NCI-H146 (cell line): Measurements from ENCODE around the gene PIF1.

Source experiments
- DNase-seq: peaks from one replicate; lab custom pipeline; 2025; lab: John Stamatoyannopoulos, UW

The PIF1 gene, protein sequence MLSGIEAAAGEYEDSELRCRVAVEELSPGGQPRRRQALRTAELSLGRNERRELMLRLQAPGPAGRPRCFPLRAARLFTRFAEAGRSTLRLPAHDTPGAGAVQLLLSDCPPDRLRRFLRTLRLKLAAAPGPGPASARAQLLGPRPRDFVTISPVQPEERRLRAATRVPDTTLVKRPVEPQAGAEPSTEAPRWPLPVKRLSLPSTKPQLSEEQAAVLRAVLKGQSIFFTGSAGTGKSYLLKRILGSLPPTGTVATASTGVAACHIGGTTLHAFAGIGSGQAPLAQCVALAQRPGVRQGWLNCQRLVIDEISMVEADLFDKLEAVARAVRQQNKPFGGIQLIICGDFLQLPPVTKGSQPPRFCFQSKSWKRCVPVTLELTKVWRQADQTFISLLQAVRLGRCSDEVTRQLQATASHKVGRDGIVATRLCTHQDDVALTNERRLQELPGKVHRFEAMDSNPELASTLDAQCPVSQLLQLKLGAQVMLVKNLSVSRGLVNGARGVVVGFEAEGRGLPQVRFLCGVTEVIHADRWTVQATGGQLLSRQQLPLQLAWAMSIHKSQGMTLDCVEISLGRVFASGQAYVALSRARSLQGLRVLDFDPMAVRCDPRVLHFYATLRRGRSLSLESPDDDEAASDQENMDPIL

GRCh38 chr15:64825431-64826294 is at the start of gene PIF1:
PIF1 (minus strand) TSS chr15:64825647; CDS start chr15:64824335, 1,312 bp downstream.
- DNase-seq: peak; percentile 96

- no peak for DNase-seq
Observed at GRCh38 chr15:64870353-64870752, 44.9 kb upstream of the PIF1 start.

DNA sequence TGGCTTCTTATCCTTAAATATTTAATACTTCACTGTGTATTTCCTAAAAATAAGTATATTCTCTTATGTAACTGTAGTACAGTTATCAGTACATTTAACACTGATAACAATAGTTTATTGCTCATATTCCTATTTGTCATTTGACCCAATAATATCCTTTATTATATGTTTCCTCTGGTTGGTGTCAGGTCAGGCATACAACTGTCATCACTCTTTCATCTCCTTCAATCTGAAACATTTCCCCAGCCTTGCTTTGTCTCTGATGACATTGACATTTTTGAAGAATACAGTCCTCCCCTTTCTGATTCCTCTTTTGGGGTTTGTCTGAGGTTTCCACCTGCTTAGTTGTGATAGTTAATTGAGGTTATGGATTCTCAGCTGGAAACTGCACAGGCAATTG is 44.1 kb upstream of the PIF1 start:
- DNase-seq: no peak

DNA sequence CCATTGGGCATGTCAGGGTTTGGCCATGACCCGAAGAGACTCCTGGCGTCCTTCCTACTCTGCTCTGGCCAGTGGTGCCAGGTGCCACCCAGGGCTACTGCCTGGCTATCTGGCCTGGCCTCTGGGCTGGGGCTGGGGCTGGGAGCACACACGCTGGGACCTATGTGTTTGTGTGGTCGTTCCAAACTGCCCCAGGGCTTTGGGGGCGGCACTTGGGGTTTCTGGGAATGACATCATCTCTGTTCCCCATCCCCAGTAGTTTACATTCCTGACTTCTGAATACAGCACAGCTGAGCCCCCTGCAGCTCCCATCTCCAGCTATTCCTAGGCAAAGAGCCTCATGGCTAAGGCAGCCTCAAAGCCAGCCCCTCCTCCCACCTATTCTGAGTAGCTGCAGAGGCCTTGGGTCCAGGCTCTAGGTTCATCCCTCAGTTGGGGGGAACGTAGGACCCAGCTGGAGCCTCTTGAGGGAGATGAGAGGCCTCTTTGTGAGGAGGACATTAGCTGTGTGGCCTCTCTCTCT is 40.6 kb upstream of the PIF1 start:
- DNase-seq: no peak

DNA sequence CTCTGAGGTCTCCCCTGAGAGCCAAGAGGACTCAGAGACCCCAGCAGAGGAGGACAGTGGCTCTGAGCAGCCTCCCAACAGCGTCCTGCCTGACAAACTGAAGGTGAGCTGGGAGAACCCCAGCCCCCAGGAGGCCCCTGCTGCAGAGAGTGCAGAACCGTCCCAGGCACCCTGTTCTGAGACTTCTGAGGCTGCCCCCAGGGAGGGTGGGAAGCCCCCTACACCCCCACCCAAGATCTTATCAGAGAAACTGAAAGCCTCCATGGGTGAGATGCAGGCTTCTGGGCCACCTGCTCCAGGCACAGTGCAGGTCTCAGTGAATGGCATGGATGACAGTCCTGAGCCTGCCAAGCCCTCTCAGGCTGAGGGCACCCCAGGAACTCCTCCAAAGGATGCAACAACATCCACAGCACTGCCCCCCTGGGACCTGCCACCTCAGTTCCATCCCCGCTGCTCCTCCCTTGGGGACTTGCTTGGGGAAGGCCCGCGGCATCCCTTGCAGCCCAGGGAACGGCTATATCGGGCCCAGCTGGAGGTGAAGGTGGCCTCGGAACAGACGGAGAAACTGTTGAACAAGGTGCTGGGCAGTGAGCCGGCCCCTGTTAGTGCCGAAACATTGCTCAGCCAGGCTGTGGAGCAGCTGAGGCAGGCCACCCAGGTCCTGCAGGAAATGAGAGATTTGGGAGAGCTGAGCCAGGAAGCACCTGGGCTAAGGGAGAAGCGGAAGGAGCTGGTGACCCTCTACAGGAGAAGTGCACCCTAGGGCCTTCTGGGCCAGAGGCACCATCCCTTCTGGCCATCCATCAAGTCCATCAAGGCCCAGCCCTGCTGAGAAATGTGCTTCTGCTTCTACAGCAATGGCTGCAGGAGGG is 39.9 kb upstream of the PIF1 start:
- DNase-seq: no peak

DNA sequence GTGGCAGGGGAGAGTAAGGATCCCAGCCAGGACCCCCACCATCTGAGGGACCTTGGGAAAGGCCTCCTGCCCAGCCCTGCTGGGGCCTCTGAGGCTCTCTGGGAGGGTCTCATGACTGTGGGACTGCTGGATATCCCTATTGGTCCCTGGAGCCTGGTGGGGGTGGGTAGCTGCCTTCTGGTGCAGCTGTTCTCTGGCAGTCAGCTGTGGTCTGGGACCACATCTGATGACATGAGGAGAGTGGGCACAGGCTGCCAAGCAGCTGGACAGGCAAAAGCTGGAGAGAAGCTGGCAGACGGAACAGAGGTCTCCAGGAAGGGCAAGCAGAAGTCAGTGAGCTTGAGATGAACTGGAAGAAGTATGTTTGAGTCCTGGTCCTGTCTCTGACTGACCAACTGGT is 38.6 kb upstream of the PIF1 start:
- no peak for DNase-seq

GRCh38 chr15:64862408-64862807 is 37.0 kb upstream of the PIF1 start:
- DNase-seq: no peak

GRCh38 chr15:64861960-64862359 is 36.5 kb upstream of the PIF1 start:
- no peak for DNase-seq

- no peak for DNase-seq
Observed at GRCh38 chr15:64861331-64861730, 35.9 kb upstream of the PIF1 start.

- no peak for DNase-seq
Observed at GRCh38 chr15:64859226-64859625, 33.8 kb upstream of the PIF1 start.

DNA sequence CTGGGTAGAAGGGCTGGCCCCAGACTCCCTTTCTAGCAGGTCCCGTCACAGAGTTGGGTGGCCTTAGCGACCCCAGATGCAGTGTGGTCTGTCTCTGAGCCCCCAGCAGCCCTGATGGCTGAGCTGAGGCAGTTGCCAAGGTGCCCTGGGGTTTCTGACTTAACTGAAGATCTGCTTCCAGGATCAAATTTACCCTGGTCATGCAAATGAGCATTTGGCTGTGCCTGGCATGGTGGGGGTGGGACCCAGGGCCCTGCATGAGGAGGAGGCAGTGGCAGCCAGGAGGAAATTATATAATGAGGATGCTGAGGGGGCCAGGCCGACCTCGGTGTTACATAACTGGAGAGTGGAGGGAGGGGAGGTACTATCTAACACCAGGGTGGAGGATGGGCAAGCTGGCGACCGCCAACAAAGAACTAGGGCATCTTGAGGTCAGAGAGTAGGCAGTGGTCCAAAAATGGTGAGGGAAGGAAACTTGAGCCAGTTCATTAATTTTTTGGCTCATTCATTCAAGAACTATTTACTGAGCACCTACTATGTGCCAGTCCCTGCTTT is 32.7 kb upstream of the PIF1 start:
- DNase-seq: no peak

DNA sequence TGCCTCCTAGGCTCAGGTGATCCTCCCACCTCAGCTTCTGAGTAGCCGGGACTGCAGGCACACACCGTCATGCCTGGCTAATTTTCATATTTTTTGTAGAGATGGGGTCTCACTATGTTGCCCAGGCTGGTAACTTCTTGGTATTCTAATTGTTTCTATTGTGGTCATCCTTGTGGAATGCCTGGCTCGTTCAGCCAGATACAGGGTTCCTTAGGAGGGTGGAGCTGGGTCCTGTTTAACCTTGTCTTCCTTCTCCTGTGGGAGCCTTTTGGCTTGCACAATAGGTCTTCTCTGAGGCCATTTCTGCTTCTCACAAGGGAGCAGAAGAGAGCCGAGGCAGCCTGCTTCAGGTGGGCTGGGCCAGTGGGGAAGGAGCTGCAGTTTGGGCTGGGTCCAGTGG is 32.0 kb upstream of the PIF1 start:
- DNase-seq: no peak

GRCh38 chr15:64856429-64857145 is 31.1 kb upstream of the PIF1 start:
- no peak for DNase-seq

DNA sequence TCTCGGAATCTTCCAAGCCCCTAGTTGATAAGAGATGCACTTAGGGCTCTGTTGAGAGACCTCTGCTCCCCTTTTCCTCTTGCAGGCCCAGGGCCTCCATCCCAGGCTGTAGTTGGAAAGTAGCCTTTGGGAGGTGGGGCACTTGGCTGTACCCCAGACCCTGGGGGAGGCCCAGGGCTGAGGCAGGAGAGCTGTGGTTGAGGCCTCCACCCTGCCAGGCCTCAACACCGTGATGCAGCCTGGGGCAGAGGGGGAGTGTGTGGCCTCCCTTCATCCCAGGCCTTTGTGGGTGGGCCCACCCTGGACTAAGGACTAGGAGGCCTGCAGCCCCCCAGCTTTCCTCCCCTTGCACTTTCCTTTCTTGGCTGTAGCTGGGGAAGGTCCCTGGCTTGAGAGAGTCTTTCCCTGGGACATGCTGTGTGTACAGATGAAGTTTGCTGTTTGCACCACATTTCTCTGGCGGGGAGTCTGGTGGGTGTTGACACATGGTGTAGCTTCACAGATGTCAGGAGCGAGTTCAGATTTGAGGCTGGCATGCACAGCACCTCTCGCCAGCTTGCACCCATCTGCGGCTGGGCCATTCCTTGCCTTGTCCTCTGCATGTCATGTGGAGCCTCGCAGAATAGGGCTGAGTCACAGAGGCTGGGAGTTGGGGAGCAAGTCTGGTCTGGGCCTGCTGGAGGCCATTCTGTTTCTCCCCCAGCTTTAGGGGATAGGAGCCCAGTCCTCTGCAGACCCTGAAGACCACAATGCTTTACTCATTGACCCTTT is 29.9 kb upstream of the PIF1 start:
- no peak for DNase-seq

GRCh38 chr15:64854526-64854925 is 29.1 kb upstream of the PIF1 start:
- no peak for DNase-seq

GRCh38 chr15:64854041-64854440 is 28.6 kb upstream of the PIF1 start:
- no peak for DNase-seq

DNA sequence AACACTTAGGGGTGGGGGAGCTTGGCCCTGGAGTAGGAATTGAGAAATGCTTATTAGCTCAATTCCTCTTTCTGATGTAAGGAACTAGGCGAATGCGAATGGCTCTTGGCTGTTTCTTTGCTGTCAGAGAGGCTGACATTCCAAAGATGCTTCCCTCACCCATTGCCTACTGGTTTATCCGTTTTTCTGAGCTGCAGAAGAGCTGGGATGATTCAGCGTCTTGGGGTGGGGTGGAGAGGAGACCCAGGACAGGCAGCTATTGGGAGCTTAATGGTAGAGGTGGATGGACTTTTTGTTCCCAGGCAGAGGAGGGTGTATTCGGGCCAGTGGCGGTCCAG is 26.0 kb upstream of the PIF1 start:
- DNase-seq: no peak

- DNase-seq: no peak
Observed at GRCh38 chr15:64850778-64851502, 25.5 kb upstream of the PIF1 start.
